PC-9 (cell line): ENCODE results near the gene TMTC2. TPM values are rescaled to one million over a fixed set of nuclear protein-coding genes. Genes with fewer than 3 reads are reported as not detected.

Source experiments
- BruUV-seq: library from RNA; stranded (reverse); fragments of 400-500 nt; replicated peaks from 2 replicates; lab custom pipeline; 2021; lab: Mats Ljungman, UMichigan
- CTCF ChIA-PET: fragments of 300-600 bp; sonication (Branson Sonifier 250); formaldehyde crosslinking; loops from one replicate; lab custom pipeline; 2022; ENCODE audit warnings: antibody characterized with exemption; lab: Charles Lee
- POLR2A ChIA-PET: fragments of 300-600 bp; sonication (Branson Sonifier 250); formaldehyde crosslinking; loops from one replicate; lab custom pipeline; 2022; ENCODE audit warnings: antibody characterized with exemption; ENCODE audit not compliant: unreplicated experiment; lab: Charles Lee
- DNase-seq, 2 experiments: peaks; one replicate each; pipeline versions ENCODE4 v3.0.0 to v3.0.0-alpha.2; 2015 to 2022; ENCODE audit warnings: mixed read lengths in 1 of 2
- H2AFZ ChIP-seq: fragments of 200-600 bp; sonication (generic); 2 replicates; pipeline ENCODE4 v1.8.1; 2017; ENCODE audit warnings: antibody characterized with exemption
- H3F3A ChIP-seq: fragments of 200-600 bp; sonication (generic); 2 replicates; pipeline ENCODE4 v1.8.1; 2017; ENCODE audit warnings: antibody characterized with exemption, mild to moderate bottlenecking, low read depth; ENCODE audit not compliant: insufficient read depth
- H3K27ac ChIP-seq: fragments of 200-600 bp; sonication (generic); 2 replicates; pipeline ENCODE4 v1.6.1; 2016; ENCODE audit warnings: mixed run types
- H3K27me3 ChIP-seq: fragments of 200-600 bp; sonication (generic); 2 replicates; pipeline ENCODE4 v1.6.1; 2016; ENCODE audit warnings: low read depth, mixed run types; ENCODE audit not compliant: insufficient read depth
- H3K36me3 ChIP-seq: fragments of 200-600 bp; sonication (generic); 2 replicates; pipeline ENCODE4 v1.6.1; 2016; ENCODE audit warnings: low read depth, mixed run types
- H3K4me1 ChIP-seq: fragments of 200-600 bp; sonication (generic); replicated peaks from 2 replicates; pipeline ENCODE4 v1.6.1; 2016; ENCODE audit warnings: mixed run types; ENCODE audit not compliant: insufficient read depth
- H3K4me2 ChIP-seq: fragments of 200-600 bp; sonication (generic); 2 replicates; pipeline ENCODE4 v1.6.1; 2017; ENCODE audit warnings: mixed run types
- H3K4me3 ChIP-seq: fragments of 200-600 bp; sonication (generic); 2 replicates; pipeline ENCODE4 v1.6.1; 2016; ENCODE audit warnings: mixed run types
- H3K79me2 ChIP-seq: fragments of 200-600 bp; sonication (generic); 2 replicates; pipeline ENCODE4 v1.6.1; 2017; ENCODE audit warnings: low read depth, mixed run types
- H3K9me2 ChIP-seq: fragments of 200-600 bp; sonication (generic); 2 replicates; pipeline ENCODE4 v1.8.1; 2017; ENCODE audit warnings: mild to moderate bottlenecking; ENCODE audit not compliant: insufficient read depth
- H3K9me3 ChIP-seq: fragments of 200-600 bp; sonication (generic); 2 replicates; pipeline ENCODE4 v1.8.1; 2016; ENCODE audit warnings: low read depth; ENCODE audit not compliant: insufficient read depth
- H4K20me1 ChIP-seq: fragments of 200-600 bp; sonication (generic); 2 replicates; pipeline ENCODE4 v1.8.1; 2017; ENCODE audit not compliant: insufficient read depth
- CTCF ChIP-seq: fragments of 200-600 bp; sonication (generic); conservative IDR thresholded peaks from 2 replicates; pipeline ENCODE4 v1.6.1; 2017; ENCODE audit warnings: mixed run types, antibody characterized with exemption, mild to moderate bottlenecking, moderate library complexity
- EZH2 ChIP-seq: fragments of 200-600 bp; sonication (generic); IDR thresholded peaks from 2 replicates; pipeline ENCODE4 v1.8.0; 2017; ENCODE audit warnings: antibody characterized with exemption, low read depth
- intact Hi-C: fragments of 100-400 bp; cut with micrococcal nuclease; formaldehyde crosslinking; loops from one replicate; pipeline ENCODE4 v1.10.0; 2022; ENCODE audit not compliant: unreplicated experiment
- total RNA-seq: library from RNA; stranded (reverse); gene quantifications from 2 replicates; pipeline ENCODE4 v1.2.3, GENCODE V29; 2021

The TMTC2 gene
- total RNA-seq, 1 experiment from 2014 or later: 8.6 TPM

- no peaks in the 10 kb centered on the region for H3K4me1 ChIP-seq
- DNase-seq: no peak
- no peaks in the 10 kb centered on the region for H3K79me2 ChIP-seq
- no peaks in the 10 kb centered on the region for H3K9me2 ChIP-seq
- no peaks in the 10 kb centered on the region for H3K9me3 ChIP-seq
- H3K4me2 ChIP-seq: no peak overlapping the region
- ChIA-PET POLR2A (no interaction called here), CTCF (no interaction called here)
- H3K27ac ChIP-seq: no peak overlapping the region
- no peaks in the 10 kb centered on the region for H3F3A ChIP-seq
- TF ChIP-seq EZH2 (no peak), CTCF (no peak)
- no peak overlapping the region for H2AFZ ChIP-seq
- no peaks in the 10 kb centered on the region for H3K36me3 ChIP-seq
- intact Hi-C loops: no loop called here
- H4K20me1 ChIP-seq: no peaks in the 10 kb centered on the region
- no peaks in the 10 kb centered on the region for H3K27me3 ChIP-seq
- BruUV-seq: no TSS peak
- H3K4me3 ChIP-seq: no peak overlapping the region
Measured at GRCh38 chr12:82973592-82973991, 286.9 kb downstream of the TMTC2 start.

GRCh38 chr12:82981150-82981549, 294.4 kb downstream of the TMTC2 start:
- no peak for DNase-seq
- no peaks in the 10 kb centered on the region for H3K4me1 ChIP-seq
- H3K9me3 ChIP-seq: no peaks in the 10 kb centered on the region
- no peaks in the 10 kb centered on the region for H3K36me3 ChIP-seq
- no peaks in the 10 kb centered on the region for H3K79me2 ChIP-seq
- TF ChIP-seq EZH2: no peak
- no peak for TF ChIP-seq CTCF
- no peaks in the 10 kb centered on the region for H3F3A ChIP-seq
- no peaks in the 10 kb centered on the region for H4K20me1 ChIP-seq
- H3K4me2 ChIP-seq: no peak overlapping the region
- no peaks in the 10 kb centered on the region for H3K9me2 ChIP-seq
- ChIA-PET CTCF (no interaction called here), POLR2A (no interaction called here)
- H3K27ac ChIP-seq: no peak overlapping the region
- H2AFZ ChIP-seq: no peak overlapping the region
- H3K27me3 ChIP-seq: no peaks in the 10 kb centered on the region
- intact Hi-C loops: no loop called here
- no TSS peak for BruUV-seq
- no peak overlapping the region for H3K4me3 ChIP-seq

- Histone ChIP-seq H3K9me2 (no peaks in the 10 kb centered on the region), H3K36me3 (no peaks in the 10 kb centered on the region), H3K9me3 (no peaks in the 10 kb centered on the region), H3K27ac (no peak overlapping the region), H4K20me1 (no peaks in the 10 kb centered on the region), H3F3A (no peaks in the 10 kb centered on the region), H3K4me3 (no peak overlapping the region), H3K79me2 (no peaks in the 10 kb centered on the region), H3K27me3 (no peaks in the 10 kb centered on the region), H3K4me1 (no peaks in the 10 kb centered on the region), H3K4me2 (no peak overlapping the region), H2AFZ (no peak overlapping the region)
- ChIA-PET POLR2A (no interaction called here), CTCF (no interaction called here)
- intact Hi-C loops: no loop called here
- BruUV-seq: no TSS peak
- DNase-seq: no peak
- no peak for TF ChIP-seq EZH2
- TF ChIP-seq CTCF: no peak
Measured at GRCh38 chr12:82994117-82994516, 307.4 kb downstream of the TMTC2 start.
